OCI-LY1 (cell line): ENCODE data around the gene C9orf43.

Experiments used
- H2AFZ ChIP-seq: fragments of 200-600 bp; sonication (generic), shearing (Covaris generic); 2 replicates; pipeline ENCODE4 v1.6.0; 2014; ENCODE audit warnings: antibody characterized with exemption, mild to moderate bottlenecking, low read length
- H3F3A ChIP-seq: fragments of 200-600 bp; sonication (generic), shearing (Covaris generic); 2 replicates; pipeline ENCODE4 v1.6.0; 2014; ENCODE audit warnings: mild to moderate bottlenecking, antibody characterized with exemption, low read length, moderate library complexity; ENCODE audit not compliant: insufficient read depth
- H3K27ac ChIP-seq: fragments of 200-600 bp; sonication (generic); 2 replicates; pipeline ENCODE4 v1.5.1; 2014; ENCODE audit warnings: low read length, mixed run types, mild to moderate bottlenecking, low read depth; ENCODE audit not compliant: poor library complexity, severe bottlenecking
- H3K27me3 ChIP-seq: fragments of 200-600 bp; sonication (generic); 2 replicates; pipeline ENCODE4 v1.6.0; 2014; ENCODE audit warnings: antibody characterized with exemption, mild to moderate bottlenecking, low read length, moderate library complexity; ENCODE audit not compliant: insufficient read depth
- H3K36me3 ChIP-seq: fragments of 200-600 bp; sonication (generic); 2 replicates; pipeline ENCODE4 v1.6.1; 2014; ENCODE audit warnings: mild to moderate bottlenecking, antibody characterized with exemption, low read length, moderate library complexity, mixed read lengths; ENCODE audit not compliant: insufficient read depth
- H3K4me1 ChIP-seq: fragments of 200-600 bp; sonication (generic); 2 replicates; pipeline ENCODE4 v1.5.1; 2014; ENCODE audit warnings: mild to moderate bottlenecking, low read length, moderate library complexity; ENCODE audit not compliant: insufficient read depth, severe bottlenecking
- H3K4me2 ChIP-seq: fragments of 200-600 bp; sonication (generic), shearing (Covaris generic); 2 replicates; pipeline ENCODE4 v1.6.1; 2014; ENCODE audit warnings: low read length
- H3K4me3 ChIP-seq: fragments of 200-600 bp; sonication (generic); 2 replicates; pipeline ENCODE4 v1.5.1; 2014; ENCODE audit warnings: low read length, low read depth, mild to moderate bottlenecking, mixed read lengths; ENCODE audit not compliant: poor library complexity, severe bottlenecking
- H3K79me2 ChIP-seq: fragments of 200-600 bp; shearing (Covaris generic); 2 replicates; pipeline ENCODE4 v1.6.1; 2016; ENCODE audit warnings: mixed run types, low read length, mixed read lengths; ENCODE audit not compliant: insufficient read depth
- H3K9ac ChIP-seq: fragments of 200-600 bp; sonication (generic), shearing (Covaris generic); 2 replicates; pipeline ENCODE4 v1.6.1; 2014; ENCODE audit warnings: mild to moderate bottlenecking, low read length, mixed read lengths
- H3K9me2 ChIP-seq: fragments of 200-600 bp; sonication (generic), shearing (Covaris generic); 2 replicates; pipeline ENCODE4 v1.6.1; 2014; ENCODE audit warnings: low read depth, mild to moderate bottlenecking, low read length, mixed read lengths
- H3K9me3 ChIP-seq: fragments of 200-600 bp; shearing (Covaris generic); 2 replicates; pipeline ENCODE4 v1.6.1; 2014; ENCODE audit warnings: low read length, mixed read lengths
- H4K20me1 ChIP-seq: fragments of 200-600 bp; sonication (generic), shearing (Covaris generic); 2 replicates; pipeline ENCODE4 v1.6.0; 2016; ENCODE audit warnings: mild to moderate bottlenecking, low read length; ENCODE audit not compliant: insufficient read depth
- EZH2 ChIP-seq: fragments of 200-600 bp; sonication (generic), shearing (Covaris generic); IDR thresholded peaks from 2 replicates; pipeline ENCODE4 v1.8.0; 2017; ENCODE audit warnings: borderline replicate concordance, mixed run types, mild to moderate bottlenecking, antibody characterized with exemption, low read length, moderate library complexity, mixed read lengths
- TF ChIP-seq, protein P1 (sequence below): fragments of 200-600 bp; sonication (generic), shearing (Covaris generic); IDR thresholded peaks from 2 replicates; pipeline ENCODE4 v1.5.1; 2017; ENCODE audit warnings: mild to moderate bottlenecking, antibody characterized with exemption, low read length, moderate library complexity, mixed read lengths

The C9orf43 gene

GRCh38 chr9:113398796-113399195, 11.8 kb upstream of the C9orf43 start:
- Histone ChIP-seq H3K9ac (no peak overlapping the region), H3K4me2 (no peak overlapping the region)

DNA sequence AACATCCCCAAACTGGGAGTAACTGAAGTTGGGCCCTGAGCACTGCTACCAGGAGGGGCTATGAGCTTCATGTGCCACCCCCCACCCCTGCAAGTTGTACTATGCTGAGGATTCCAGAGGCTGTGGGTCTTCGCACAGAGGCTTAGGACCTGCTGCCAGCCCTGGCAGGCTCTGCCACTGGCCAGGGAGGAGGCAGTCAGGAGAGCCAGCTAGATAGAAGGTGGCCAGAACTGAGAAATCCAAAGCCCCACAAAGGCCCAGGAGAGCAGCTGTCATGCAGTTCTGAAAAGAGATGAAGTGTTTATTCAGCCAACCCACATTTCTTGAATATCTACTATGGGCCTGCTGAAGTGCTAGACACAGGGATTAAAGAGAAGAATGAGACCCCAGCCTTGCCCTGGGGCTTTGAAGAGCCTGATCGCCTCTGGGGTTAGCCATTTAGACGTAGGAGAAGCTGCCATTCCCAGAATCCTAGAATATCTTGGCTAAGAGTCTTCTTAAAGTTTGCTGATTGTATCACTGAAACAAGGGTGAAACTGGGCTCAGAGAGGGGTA, 10.8 kb upstream of the C9orf43 start:
- Histone ChIP-seq H3K4me1 (peaks cover 29% of the 10 kb centered on the region), H3K27ac (no peak overlapping the region), H3K9ac (peak overlapping the region; percentile 73), H2AFZ (no peak overlapping the region), H3K27me3 (no peaks in the 10 kb centered on the region), H3K4me2 (peak overlapping the region; percentile 68), H3K79me2 (no peaks in the 10 kb centered on the region), H3K9me3 (no peaks in the 10 kb centered on the region), H4K20me1 (no peaks in the 10 kb centered on the region), H3K9me2 (no peaks in the 10 kb centered on the region), H3K36me3 (no peaks in the 10 kb centered on the region), H3K4me3 (peak overlapping the region; percentile 79), H3F3A (no peaks in the 10 kb centered on the region)
- TF ChIP-seq, protein P1, sequence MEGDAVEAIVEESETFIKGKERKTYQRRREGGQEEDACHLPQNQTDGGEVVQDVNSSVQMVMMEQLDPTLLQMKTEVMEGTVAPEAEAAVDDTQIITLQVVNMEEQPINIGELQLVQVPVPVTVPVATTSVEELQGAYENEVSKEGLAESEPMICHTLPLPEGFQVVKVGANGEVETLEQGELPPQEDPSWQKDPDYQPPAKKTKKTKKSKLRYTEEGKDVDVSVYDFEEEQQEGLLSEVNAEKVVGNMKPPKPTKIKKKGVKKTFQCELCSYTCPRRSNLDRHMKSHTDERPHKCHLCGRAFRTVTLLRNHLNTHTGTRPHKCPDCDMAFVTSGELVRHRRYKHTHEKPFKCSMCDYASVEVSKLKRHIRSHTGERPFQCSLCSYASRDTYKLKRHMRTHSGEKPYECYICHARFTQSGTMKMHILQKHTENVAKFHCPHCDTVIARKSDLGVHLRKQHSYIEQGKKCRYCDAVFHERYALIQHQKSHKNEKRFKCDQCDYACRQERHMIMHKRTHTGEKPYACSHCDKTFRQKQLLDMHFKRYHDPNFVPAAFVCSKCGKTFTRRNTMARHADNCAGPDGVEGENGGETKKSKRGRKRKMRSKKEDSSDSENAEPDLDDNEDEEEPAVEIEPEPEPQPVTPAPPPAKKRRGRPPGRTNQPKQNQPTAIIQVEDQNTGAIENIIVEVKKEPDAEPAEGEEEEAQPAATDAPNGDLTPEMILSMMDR: no peak
- TF ChIP-seq EZH2: no peak

More at GRCh38 chr9:113398796-113399195, 11.8 kb upstream of the C9orf43 start:
- TF ChIP-seq, protein P1: no peak
- TF ChIP-seq EZH2: no peak
- Histone ChIP-seq H3K36me3 (no peaks in the 10 kb centered on the region), H3K79me2 (no peaks in the 10 kb centered on the region), H3K27ac (no peak overlapping the region), H3F3A (no peaks in the 10 kb centered on the region), H3K27me3 (no peaks in the 10 kb centered on the region), H2AFZ (no peak overlapping the region), H3K4me1 (peaks cover 29% of the 10 kb centered on the region), H3K9me2 (no peaks in the 10 kb centered on the region), H4K20me1 (no peaks in the 10 kb centered on the region), H3K4me3 (no peak overlapping the region), H3K9me3 (no peaks in the 10 kb centered on the region)

- Histone ChIP-seq H3K9me3 (no peaks in the 10 kb centered on the region), H3K4me2 (peak within 1 kb of the TSS; percentile 68), H3K27ac (no peak within 1 kb of the TSS), H3K4me3 (peak within 1 kb of the TSS; percentile 79), H3K27me3 (no peaks in the 10 kb centered on the region), H3K79me2 (no peaks in the 10 kb centered on the region), H3K9me2 (no peaks in the 10 kb centered on the region), H4K20me1 (no peaks in the 10 kb centered on the region), H3K36me3 (no peaks in the 10 kb centered on the region), H2AFZ (peak within 1 kb of the TSS; percentile 98), H3K4me1 (peaks cover 29% of the 10 kb centered on the region), H3F3A (no peaks in the 10 kb centered on the region), H3K9ac (peak within 1 kb of the TSS; percentile 73)
- TF ChIP-seq, protein P1: peak; percentile 89
- no peak for TF ChIP-seq EZH2
Observed at GRCh38 chr9:113401027-113401792, 9.3 kb upstream of the C9orf43 start, which contains the start of gene ALAD. Gene ALAD, minus strand, starts transcription at chr9:113401284. Its CDS starts 7,725 bp downstream, at chr9:113393559.
